ENCODE results near the gene MIXL1. TPM values are rescaled to one million over a fixed set of nuclear protein-coding genes. Genes with fewer than 3 reads are reported as not detected.

Gene MIXL1
- total RNA-seq, 2 experiments from 2014 or later, result not detected

DNA sequence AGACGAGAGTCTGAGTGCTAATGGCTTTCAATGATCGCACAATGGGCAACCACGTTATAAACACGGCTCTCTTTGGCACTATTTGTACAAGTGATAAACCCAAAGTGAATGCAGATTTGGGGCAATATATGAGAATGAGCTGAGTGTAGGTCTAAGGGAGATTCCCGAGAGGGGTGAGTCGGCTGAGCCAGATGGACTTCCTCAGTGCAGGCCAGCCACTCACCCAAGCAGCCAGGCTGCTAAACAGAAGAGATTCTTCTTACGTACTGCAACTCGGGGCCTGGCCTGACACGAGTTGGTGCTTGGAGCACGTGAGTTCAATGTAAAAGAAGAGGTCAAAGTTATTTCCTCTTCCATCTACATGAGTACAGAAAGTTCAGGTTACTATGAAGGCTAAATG lies 6.2 kb upstream of the MIXL1 start:
- no peak for ATAC-seq
- H3K27ac Mint-ChIP-seq, result no peak overlapping the region
- no peaks in the 10 kb centered on the region for H3K4me1 Mint-ChIP-seq (ENCODE audit: low read depth)
- no peak overlapping the region for H3K4me3 Mint-ChIP-seq
- peaks cover 16% of the 10 kb centered on the region for H3K27me3 Mint-ChIP-seq (ENCODE audit: low read depth)
- DNase-seq, result no peak
- no peaks in the 10 kb centered on the region for H3K9me3 Mint-ChIP-seq (ENCODE audit: insufficient read depth)
- CTCF ChIA-PET, result no interaction called here
- H3K36me3 Mint-ChIP-seq (ENCODE audit: low read depth), result no peaks in the 10 kb centered on the region
- POLR2A ChIA-PET, result no interaction called here

GRCh38 chr1:226220473-226221189 lies 2.8 kb upstream of the MIXL1 start:
- DNase-seq (no peak), ATAC-seq (no peak)
- Mint-ChIP-seq H3K27me3 (ENCODE audit: low read depth) (peaks cover 21% of the 10 kb centered on the region), H3K4me1 (ENCODE audit: low read depth) (peaks cover 6% of the 10 kb centered on the region), H3K36me3 (ENCODE audit: low read depth) (peaks cover under 1% of the 10 kb centered on the region), H3K4me3 (no peak overlapping the region), H3K9me3 (ENCODE audit: insufficient read depth) (no peaks in the 10 kb centered on the region), H3K27ac (no peak overlapping the region)
- ChIA-PET POLR2A (no interaction called here), CTCF (no interaction called here)

DNA sequence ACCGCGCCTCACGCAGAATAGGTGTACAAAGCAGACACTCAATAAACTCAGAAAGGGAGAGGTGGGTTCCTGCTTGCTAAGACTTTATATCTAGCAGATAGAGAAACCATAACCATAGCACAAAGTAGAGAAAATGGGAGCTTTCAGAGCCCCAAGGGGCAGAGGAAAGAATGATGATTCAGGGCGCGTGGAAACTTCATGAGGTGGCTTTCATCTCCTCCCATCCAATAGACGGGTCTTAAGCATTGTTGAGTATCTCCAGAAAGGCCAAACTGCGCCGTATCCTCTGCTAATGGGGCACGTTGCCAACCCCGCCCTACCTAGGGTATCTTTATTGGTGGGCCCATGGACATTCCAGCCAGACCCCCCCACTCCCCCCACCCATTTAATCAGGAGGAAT lies 778 bp upstream of the MIXL1 start:
- Mint-ChIP-seq H3K27me3 (ENCODE audit: low read depth) (peaks cover 23% of the 10 kb centered on the region), H3K9me3 (ENCODE audit: insufficient read depth) (no peaks in the 10 kb centered on the region), H3K4me3 (no peak overlapping the region), H3K36me3 (ENCODE audit: low read depth) (peaks cover 5% of the 10 kb centered on the region), H3K4me1 (ENCODE audit: low read depth) (peaks cover 6% of the 10 kb centered on the region), H3K27ac (no peak overlapping the region)
- CTCF ChIA-PET, result interaction anchor here (1.4 kb wide), 2 partner anchors 98 to 158 kb away, joined by 4 read pairs; no protein-coding TSS in a partner anchor
- DNase-seq (no peak), ATAC-seq (no peak)
- POLR2A ChIA-PET, result no interaction called here

- peaks cover 7% of the 10 kb centered on the region for H3K36me3 Mint-ChIP-seq (ENCODE audit: low read depth)
- POLR2A ChIA-PET, result interaction anchor here (0.7 kb wide), 1 partner anchor 403 kb away, joined by 3 read pairs; no protein-coding TSS in a partner anchor
- CTCF ChIA-PET, result interaction anchor here (1.4 to 1.8 kb wide), 3 partner anchors 99 to 159 kb away, joined by 4 to 9 read pairs (median 7); no protein-coding TSS in a partner anchor
- H3K4me3 Mint-ChIP-seq, result peak overlapping the region; percentile 77
- no peak overlapping the region for H3K27ac Mint-ChIP-seq
- peak; percentile 43 for DNase-seq
- peaks cover 6% of the 10 kb centered on the region for H3K4me1 Mint-ChIP-seq (ENCODE audit: low read depth)
- H3K27me3 Mint-ChIP-seq (ENCODE audit: low read depth), result peaks cover 23% of the 10 kb centered on the region
- no peaks in the 10 kb centered on the region for H3K9me3 Mint-ChIP-seq (ENCODE audit: insufficient read depth)
- peak; percentile 75 for ATAC-seq
Measured at GRCh38 chr1:226223786-226224244, 351 bp downstream of the MIXL1 start.

DNA sequence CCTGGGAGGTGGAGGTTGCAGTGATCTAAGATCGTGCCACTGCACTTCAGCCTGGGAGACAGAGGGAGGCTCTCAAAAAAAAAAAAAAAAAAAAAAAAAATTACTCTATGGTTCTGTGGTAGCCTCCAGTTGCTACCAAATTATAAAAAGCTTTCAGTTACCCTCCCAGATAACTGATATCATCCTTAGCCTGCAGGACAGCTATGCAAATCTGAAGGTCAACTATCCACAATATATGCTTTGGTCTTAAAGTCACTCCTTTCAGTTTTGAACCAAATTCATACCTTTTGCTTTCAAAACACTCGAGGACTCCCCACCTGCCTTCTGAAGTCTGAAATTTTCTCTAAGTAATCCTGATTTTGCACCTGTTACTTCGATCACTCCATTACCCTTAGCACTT lies 3.1 kb downstream of the MIXL1 start:
- ChIA-PET CTCF (interaction anchor here (1.0 to 2.2 kb wide), 3 partner anchors 29 to 107 kb away, joined by 3 to 8 read pairs (median 8); no protein-coding TSS in a partner anchor), POLR2A (no interaction called here)
- Mint-ChIP-seq H3K27ac (no peak overlapping the region), H3K9me3 (ENCODE audit: insufficient read depth) (no peaks in the 10 kb centered on the region), H3K27me3 (ENCODE audit: low read depth) (peaks cover 15% of the 10 kb centered on the region), H3K36me3 (ENCODE audit: low read depth) (peaks cover 17% of the 10 kb centered on the region), H3K4me1 (ENCODE audit: low read depth) (peaks cover 6% of the 10 kb centered on the region), H3K4me3 (no peak overlapping the region)
- DNase-seq, result no peak
- ATAC-seq, result no peak

- Mint-ChIP-seq H3K27ac (no peak overlapping the region), H3K27me3 (ENCODE audit: low read depth) (no peaks in the 10 kb centered on the region), H3K4me1 (ENCODE audit: low read depth) (no peaks in the 10 kb centered on the region), H3K9me3 (ENCODE audit: insufficient read depth) (no peaks in the 10 kb centered on the region), H3K4me3 (no peak overlapping the region), H3K36me3 (ENCODE audit: low read depth) (peaks cover 30% of the 10 kb centered on the region)
- CTCF ChIA-PET, result interaction anchor here (1.0 to 1.7 kb wide), 2 partner anchors 100 to 107 kb away, joined by 4 to 5 read pairs; no protein-coding TSS in a partner anchor
- DNase-seq, result no peak
- POLR2A ChIA-PET, result no interaction called here
- no peak for ATAC-seq
Measured at GRCh38 chr1:226233293-226233692, 9.8 kb downstream of the MIXL1 start.

GRCh38 chr1:226233806-226234205 lies 10.3 kb downstream of the MIXL1 start:
- Mint-ChIP-seq H3K27ac (no peak overlapping the region), H3K36me3 (ENCODE audit: low read depth) (peaks cover 34% of the 10 kb centered on the region), H3K27me3 (ENCODE audit: low read depth) (no peaks in the 10 kb centered on the region), H3K9me3 (ENCODE audit: insufficient read depth) (no peaks in the 10 kb centered on the region), H3K4me1 (ENCODE audit: low read depth) (no peaks in the 10 kb centered on the region), H3K4me3 (no peak overlapping the region)
- POLR2A ChIA-PET, result no interaction called here
- CTCF ChIA-PET, result interaction anchor here (1.0 to 1.7 kb wide), 2 partner anchors 100 to 108 kb away, joined by 4 to 5 read pairs; no protein-coding TSS in a partner anchor
- DNase-seq, result no peak
- no peak for ATAC-seq

DNA sequence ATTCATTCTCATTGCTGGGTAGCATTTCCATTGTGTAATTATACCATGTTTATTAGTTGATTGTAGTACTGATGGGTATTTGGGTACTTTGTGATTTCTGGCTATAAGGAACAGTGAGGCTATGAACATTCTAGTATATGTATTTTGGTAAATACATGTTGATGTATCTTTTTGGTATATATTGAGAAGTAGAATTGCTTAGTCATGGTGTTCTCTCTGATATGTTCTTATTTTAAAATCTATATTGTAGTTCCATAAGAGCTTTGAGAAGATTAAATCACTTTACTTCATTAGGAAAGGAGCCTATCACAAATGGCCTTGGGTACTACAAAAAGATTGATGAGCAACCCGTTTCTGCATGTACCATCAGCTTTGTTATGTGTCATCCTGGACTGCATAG lies 13.4 kb downstream of the MIXL1 start:
- ATAC-seq, result no peak
- ChIA-PET CTCF (interaction anchor here (1.0 kb wide), 1 partner anchor 111 kb away, joined by 3 read pairs; no protein-coding TSS in a partner anchor), POLR2A (no interaction called here)
- Mint-ChIP-seq H3K9me3 (ENCODE audit: insufficient read depth) (no peaks in the 10 kb centered on the region), H3K36me3 (ENCODE audit: low read depth) (peaks cover 28% of the 10 kb centered on the region), H3K27me3 (ENCODE audit: low read depth) (no peaks in the 10 kb centered on the region), H3K27ac (no peak overlapping the region), H3K4me1 (ENCODE audit: low read depth) (no peaks in the 10 kb centered on the region), H3K4me3 (no peak overlapping the region)
- DNase-seq, result no peak

DNA sequence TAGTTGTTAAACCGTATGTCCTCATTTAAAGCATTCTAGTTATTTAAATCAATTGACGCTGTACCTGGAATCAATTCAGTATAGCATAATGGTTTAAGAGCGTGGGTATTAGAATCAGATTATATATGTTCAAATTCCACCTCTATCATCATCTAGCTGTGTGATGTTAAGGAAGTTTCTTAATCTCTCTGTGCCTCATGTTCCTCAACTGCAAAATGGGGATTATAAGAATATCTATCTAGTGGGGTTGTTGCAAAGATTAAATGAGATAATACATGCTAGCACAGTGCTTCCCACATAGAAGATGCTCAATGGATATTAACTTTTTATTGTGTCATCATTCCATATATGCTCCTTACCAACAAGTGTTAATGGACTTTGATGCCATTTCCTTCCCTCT lies 16.0 kb downstream of the MIXL1 start:
- peaks cover 27% of the 10 kb centered on the region for H3K36me3 Mint-ChIP-seq (ENCODE audit: low read depth)
- no peaks in the 10 kb centered on the region for H3K4me1 Mint-ChIP-seq (ENCODE audit: low read depth)
- ChIA-PET CTCF (no interaction called here), POLR2A (no interaction called here)
- H3K27ac Mint-ChIP-seq, result no peak overlapping the region
- H3K4me3 Mint-ChIP-seq, result no peak overlapping the region
- ATAC-seq (no peak), DNase-seq (no peak)
- no peaks in the 10 kb centered on the region for H3K9me3 Mint-ChIP-seq (ENCODE audit: insufficient read depth)
- H3K27me3 Mint-ChIP-seq (ENCODE audit: low read depth), result no peaks in the 10 kb centered on the region

DNA sequence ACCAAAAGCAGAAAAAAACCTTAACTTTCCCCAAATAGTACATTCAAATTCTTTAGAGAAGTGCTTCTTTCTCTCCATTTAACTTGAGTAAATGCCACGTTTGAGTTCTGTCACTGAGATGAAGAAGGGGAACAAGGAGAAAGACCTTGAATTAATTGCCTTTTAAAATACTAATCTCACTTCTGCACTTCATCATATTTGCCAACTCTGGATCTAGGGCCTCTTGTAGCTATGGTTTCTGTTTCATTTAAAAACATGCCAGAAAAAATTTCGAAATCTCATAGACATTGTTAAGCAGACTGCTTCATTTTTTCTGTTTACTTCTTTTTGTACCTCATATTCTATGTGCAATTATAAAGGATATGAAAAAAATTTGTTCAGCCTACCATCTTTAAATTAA lies 24.6 kb downstream of the MIXL1 start:
- Mint-ChIP-seq H3K4me3 (no peak overlapping the region), H3K9me3 (ENCODE audit: insufficient read depth) (no peaks in the 10 kb centered on the region), H3K4me1 (ENCODE audit: low read depth) (no peaks in the 10 kb centered on the region), H3K36me3 (ENCODE audit: low read depth) (peaks cover 27% of the 10 kb centered on the region), H3K27ac (no peak overlapping the region), H3K27me3 (ENCODE audit: low read depth) (no peaks in the 10 kb centered on the region)
- ChIA-PET POLR2A (no interaction called here), CTCF (no interaction called here)
- DNase-seq (no peak), ATAC-seq (no peak)

DNA sequence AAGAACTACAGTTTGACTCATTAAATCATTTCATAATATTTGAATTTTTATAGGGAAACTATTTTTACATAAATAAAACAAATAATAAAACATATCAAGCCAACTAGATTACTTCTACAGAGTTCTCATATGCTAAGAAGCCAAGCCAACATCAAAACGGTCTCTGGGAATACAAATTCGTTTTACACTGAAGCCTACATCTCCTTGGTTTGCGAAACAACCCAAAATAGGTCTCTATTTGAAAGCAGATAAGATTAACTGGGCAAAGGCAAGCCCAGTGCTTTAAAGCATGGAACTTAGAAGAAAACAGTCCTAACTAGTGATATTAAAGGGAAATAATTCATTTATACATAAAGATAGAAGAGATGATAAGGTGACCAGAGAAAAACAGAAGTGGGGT lies 25.3 kb downstream of the MIXL1 start:
- ATAC-seq (no peak), DNase-seq (no peak)
- no peaks in the 10 kb centered on the region for H3K27me3 Mint-ChIP-seq (ENCODE audit: low read depth)
- H3K4me3 Mint-ChIP-seq, result no peak overlapping the region
- POLR2A ChIA-PET, result no interaction called here
- CTCF ChIA-PET, result no interaction called here
- H3K27ac Mint-ChIP-seq, result no peak overlapping the region
- H3K36me3 Mint-ChIP-seq (ENCODE audit: low read depth), result peaks cover 27% of the 10 kb centered on the region
- no peaks in the 10 kb centered on the region for H3K4me1 Mint-ChIP-seq (ENCODE audit: low read depth)
- no peaks in the 10 kb centered on the region for H3K9me3 Mint-ChIP-seq (ENCODE audit: insufficient read depth)

GRCh38 chr1:226250511-226250910 lies 27.0 kb downstream of the MIXL1 start:
- DNase-seq (no peak), ATAC-seq (no peak)
- POLR2A ChIA-PET, result no interaction called here
- Mint-ChIP-seq H3K4me1 (ENCODE audit: low read depth) (no peaks in the 10 kb centered on the region), H3K27me3 (ENCODE audit: low read depth) (no peaks in the 10 kb centered on the region), H3K36me3 (ENCODE audit: low read depth) (peaks cover 22% of the 10 kb centered on the region), H3K9me3 (ENCODE audit: insufficient read depth) (no peaks in the 10 kb centered on the region), H3K4me3 (no peak overlapping the region), H3K27ac (no peak overlapping the region)
- CTCF ChIA-PET, result interaction anchor here (0.6 kb wide), 1 partner anchor 238 kb away, joined by 3 read pairs; no protein-coding TSS in a partner anchor
